OCI-LY7 (cell line): ENCODE measurements around the gene TMIE. TPM values are rescaled to one million over a fixed set of nuclear protein-coding genes. Genes with fewer than 3 reads are reported as not detected.
A peak's percentile ranks its signal among the peaks of the same experiment; 100 is the strongest.

ENCODE experiments used
- BruUV-seq: library from RNA; stranded (reverse); fragments of 400-500 nt; replicated peaks from 2 replicates; lab custom pipeline; 2021; lab: Mats Ljungman, UMichigan
- CTCF ChIA-PET: fragments of 300-600 bp; sonication (Branson Sonifier 250); formaldehyde crosslinking; loops from one replicate; lab custom pipeline; 2022; ENCODE audit warnings: antibody characterized with exemption; ENCODE audit not compliant: unreplicated experiment; lab: Charles Lee
- POLR2A ChIA-PET: fragments of 300-600 bp; sonication (Branson Sonifier 250); formaldehyde crosslinking; loops from one replicate; lab custom pipeline; 2022; ENCODE audit warnings: antibody characterized with exemption; lab: Charles Lee
- DNase-seq: peaks from one replicate; pipeline ENCODE4 v3.0.0-alpha.2; 2015; ENCODE audit warnings: low spot score
- H2AFZ ChIP-seq: fragments of 200-600 bp; sonication (generic), shearing (Covaris generic); 2 replicates; pipeline ENCODE4 v1.6.1; 2014; ENCODE audit warnings: mild to moderate bottlenecking, antibody characterized with exemption, low read length, moderate library complexity
- H3K27ac ChIP-seq: fragments of 200-600 bp; sonication (generic); 2 replicates; pipeline ENCODE4 v1.5.1; 2014; ENCODE audit warnings: mixed run types, low read depth, mild to moderate bottlenecking, moderate library complexity, low read length, inconsistent platforms; ENCODE audit not compliant: poor library complexity, severe bottlenecking
- H3K36me3 ChIP-seq: fragments of 200-600 bp; sonication (generic); 2 replicates; pipeline ENCODE4 v1.6.1; 2014; ENCODE audit warnings: mild to moderate bottlenecking, antibody characterized with exemption, low read length, moderate library complexity, mixed read lengths; ENCODE audit not compliant: insufficient read depth
- H3K4me1 ChIP-seq: fragments of 200-600 bp; sonication (generic); 2 replicates; pipeline ENCODE4 v1.5.1; 2014; ENCODE audit warnings: mild to moderate bottlenecking, low read length; ENCODE audit not compliant: insufficient read depth, poor library complexity, severe bottlenecking
- H3K4me2 ChIP-seq: fragments of 200-600 bp; sonication (generic); 2 replicates; pipeline ENCODE4 v1.6.1; 2014; ENCODE audit warnings: mild to moderate bottlenecking, low read length
- H3K4me3 ChIP-seq: fragments of 200-600 bp; sonication (generic); 2 replicates; pipeline ENCODE4 v1.5.1; 2014; ENCODE audit warnings: mild to moderate bottlenecking, low read depth, low read length; ENCODE audit not compliant: poor library complexity, severe bottlenecking
- H3K79me2 ChIP-seq: fragments of 200-600 bp; sonication (generic); 2 replicates; pipeline ENCODE4 v1.6.1; 2016; ENCODE audit warnings: low read depth, mild to moderate bottlenecking, low read length, moderate library complexity, mixed read lengths; ENCODE audit not compliant: insufficient read depth
- H3K9me2 ChIP-seq: fragments of 200-600 bp; sonication (generic); 2 replicates; pipeline ENCODE4 v1.6.1; 2016; ENCODE audit warnings: mild to moderate bottlenecking, low read length, mixed read lengths; ENCODE audit not compliant: insufficient read depth
- H3K9me3 ChIP-seq: fragments of 200-600 bp; sonication (generic); 2 replicates; pipeline ENCODE4 v1.6.1; 2014; ENCODE audit warnings: mild to moderate bottlenecking, mixed run types, low read length, mixed read lengths
- H4K20me1 ChIP-seq: fragments of 200-600 bp; sonication (generic); 2 replicates; pipeline ENCODE4 v1.6.1; 2014; ENCODE audit warnings: mild to moderate bottlenecking, antibody characterized with exemption, low read length, moderate library complexity, mixed read lengths; ENCODE audit not compliant: insufficient read depth
- CTCF ChIP-seq: fragments of 200-600 bp; sonication (generic); conservative IDR thresholded peaks from 2 replicates; pipeline ENCODE4 v1.5.1; 2014; ENCODE audit warnings: mild to moderate bottlenecking, antibody characterized with exemption, low read length, moderate library complexity, mixed read lengths
- EZH2phosphoT487 ChIP-seq: fragments of 200-600 bp; sonication (generic); IDR thresholded peaks from 2 replicates; pipeline ENCODE4 v1.6.1; 2018; ENCODE audit warnings: low read depth, borderline replicate concordance, mild to moderate bottlenecking, mixed run types, antibody characterized with exemption, low read length, moderate library complexity, mixed read lengths
- intact Hi-C: fragments of 100-400 bp; cut with micrococcal nuclease; formaldehyde crosslinking; loops from one replicate; pipeline ENCODE4 v1.10.0; 2022; ENCODE audit not compliant: unreplicated experiment
- total RNA-seq, 2 experiments: library from RNA; depleted of rRNA in 1 of 2; stranded (reverse); fragments of >200 nt in 1 of 2; shearing (Covaris generic) in 1 of 2; gene quantifications; 2 replicates each; pipeline ENCODE4 v1.2.3, GENCODE V29; 2014 to 2022

The TMIE gene
- total RNA-seq, 2 experiments from 2014 or later = not detected

GRCh38 chr3:46695962-46696894 is 5.0 kb upstream of the TMIE start:
- Histone ChIP-seq H3K4me1 (peaks cover 10% of the 10 kb centered on the region), H3K36me3 (no peaks in the 10 kb centered on the region), H3K4me3 (no peak overlapping the region), H3K9me3 (no peaks in the 10 kb centered on the region), H4K20me1 (no peaks in the 10 kb centered on the region), H3K4me2 (no peak overlapping the region), H3K79me2 (no peaks in the 10 kb centered on the region), H3K27ac (no peak overlapping the region), H3K9me2 (no peaks in the 10 kb centered on the region), H2AFZ (peak overlapping the region; percentile 86)
- CTCF ChIA-PET = no interaction called here
- no TSS peak for BruUV-seq
- DNase-seq = no peak
- POLR2A ChIA-PET = no interaction called here
- TF ChIP-seq EZH2phosphoT487 (no peak), CTCF (no peak)
- intact Hi-C loops = no loop called here

GRCh38 chr3:46699676-46700523 is 1.3 kb upstream of the TMIE start:
- H3K4me3 ChIP-seq = no peak overlapping the region
- no peak for TF ChIP-seq CTCF
- no peak for TF ChIP-seq EZH2phosphoT487
- ChIA-PET CTCF (no interaction called here), POLR2A (interaction anchor here (0.7 kb wide), 1 partner anchor 316 kb away, joined by 3 read pairs; no protein-coding TSS in a partner anchor)
- no peaks in the 10 kb centered on the region for H3K36me3 ChIP-seq
- no peak overlapping the region for H3K27ac ChIP-seq
- peaks cover 10% of the 10 kb centered on the region for H3K4me1 ChIP-seq
- no peaks in the 10 kb centered on the region for H3K9me3 ChIP-seq
- H3K79me2 ChIP-seq = no peaks in the 10 kb centered on the region
- DNase-seq = no peak
- H3K9me2 ChIP-seq = no peaks in the 10 kb centered on the region
- no peaks in the 10 kb centered on the region for H4K20me1 ChIP-seq
- intact Hi-C loops = loop anchor here (10.0 kb wide), 2 partner anchors 315 to 675 kb away; no protein-coding TSS in a partner anchor
- no peak overlapping the region for H2AFZ ChIP-seq
- H3K4me2 ChIP-seq = no peak overlapping the region
- BruUV-seq = no TSS peak
